ENCODE measurements around the gene KIF17. TPM values are rescaled to one million over a fixed set of nuclear protein-coding genes. Genes with fewer than 3 reads are reported as not detected.

Gene KIF17
- polyA plus RNA-seq, 1 donor from 2014 or later = 10.0 TPM

DNA sequence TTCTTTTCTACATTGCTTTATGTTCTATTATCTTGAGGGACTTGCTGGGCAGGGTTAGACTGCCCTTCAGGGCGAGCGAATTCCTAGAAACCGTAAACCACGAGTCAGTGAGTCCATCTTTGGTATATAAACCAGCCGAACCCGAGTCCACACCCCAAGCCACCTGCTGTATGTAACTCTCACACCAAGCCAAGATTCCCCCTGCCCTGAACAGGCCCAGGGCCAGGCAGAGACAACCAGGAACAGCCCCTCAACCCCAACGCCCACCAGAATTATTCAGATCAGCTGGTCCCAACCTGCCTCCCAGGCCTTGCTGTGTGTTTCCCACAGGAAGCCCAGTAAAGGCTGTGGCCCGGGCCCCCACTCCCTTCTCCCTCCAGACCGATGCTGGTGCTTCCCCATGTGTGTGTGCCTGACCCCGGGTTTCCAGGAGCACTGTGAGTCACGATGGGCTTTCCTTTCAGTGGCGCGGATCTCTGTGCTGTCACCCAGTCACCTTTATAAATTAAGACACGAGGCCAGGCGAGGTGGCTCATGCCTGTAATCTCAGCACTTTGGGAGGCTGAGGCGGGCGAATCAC is 17.1 kb downstream of the KIF17 start:
- Histone ChIP-seq H3K27me3 (ENCODE audit: insufficient read depth, low read depth, low read length) (no peaks in the 10 kb centered on the region), H3K4me3 (ENCODE audit: low read length) (no peak overlapping the region), H3K27ac (ENCODE audit: low read length) (no peak overlapping the region), H3K79me2 (replicated peaks; ENCODE audit: insufficient read depth, low read length) (no peaks in the 10 kb centered on the region), H2AFZ (ENCODE audit: low read depth, low read length) (no peak overlapping the region), H3K9me3 (ENCODE audit: low read length) (no peaks in the 10 kb centered on the region), H3K9me2 (ENCODE audit: insufficient read depth, low read length) (no peaks in the 10 kb centered on the region), H4K20me1 (ENCODE audit: insufficient read depth) (no peaks in the 10 kb centered on the region), H3K9ac (ENCODE audit: low read length) (no peak overlapping the region), H3K36me3 (ENCODE audit: insufficient read depth, low read length) (no peaks in the 10 kb centered on the region), H3K4me2 (ENCODE audit: low read length) (no peak overlapping the region), H3F3A (ENCODE audit: insufficient read depth, low read length, poor library complexity, severe bottlenecking) (no peaks in the 10 kb centered on the region)
- no peak for TF ChIP-seq EZH2 (IDR thresholded peaks at IDR 0.05; ENCODE audit: borderline replicate concordance, insufficient read depth, low read length, poor library complexity, severe bottlenecking)
- no peak for TF ChIP-seq RAD21 (conservative IDR thresholded peaks at IDR 0.05)
- TF ChIP-seq EP300 (conservative IDR thresholded peaks at IDR 0.05; ENCODE audit: poor library complexity, severe bottlenecking) = no peak
- TF ChIP-seq POLR2AphosphoS5 (IDR thresholded peaks at IDR 0.05) = no peak
- TF ChIP-seq, protein P1, sequence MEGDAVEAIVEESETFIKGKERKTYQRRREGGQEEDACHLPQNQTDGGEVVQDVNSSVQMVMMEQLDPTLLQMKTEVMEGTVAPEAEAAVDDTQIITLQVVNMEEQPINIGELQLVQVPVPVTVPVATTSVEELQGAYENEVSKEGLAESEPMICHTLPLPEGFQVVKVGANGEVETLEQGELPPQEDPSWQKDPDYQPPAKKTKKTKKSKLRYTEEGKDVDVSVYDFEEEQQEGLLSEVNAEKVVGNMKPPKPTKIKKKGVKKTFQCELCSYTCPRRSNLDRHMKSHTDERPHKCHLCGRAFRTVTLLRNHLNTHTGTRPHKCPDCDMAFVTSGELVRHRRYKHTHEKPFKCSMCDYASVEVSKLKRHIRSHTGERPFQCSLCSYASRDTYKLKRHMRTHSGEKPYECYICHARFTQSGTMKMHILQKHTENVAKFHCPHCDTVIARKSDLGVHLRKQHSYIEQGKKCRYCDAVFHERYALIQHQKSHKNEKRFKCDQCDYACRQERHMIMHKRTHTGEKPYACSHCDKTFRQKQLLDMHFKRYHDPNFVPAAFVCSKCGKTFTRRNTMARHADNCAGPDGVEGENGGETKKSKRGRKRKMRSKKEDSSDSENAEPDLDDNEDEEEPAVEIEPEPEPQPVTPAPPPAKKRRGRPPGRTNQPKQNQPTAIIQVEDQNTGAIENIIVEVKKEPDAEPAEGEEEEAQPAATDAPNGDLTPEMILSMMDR (IDR thresholded peaks at IDR 0.05; ENCODE audit: poor library complexity, severe bottlenecking) = no peak
- TF ChIP-seq, protein P2, sequence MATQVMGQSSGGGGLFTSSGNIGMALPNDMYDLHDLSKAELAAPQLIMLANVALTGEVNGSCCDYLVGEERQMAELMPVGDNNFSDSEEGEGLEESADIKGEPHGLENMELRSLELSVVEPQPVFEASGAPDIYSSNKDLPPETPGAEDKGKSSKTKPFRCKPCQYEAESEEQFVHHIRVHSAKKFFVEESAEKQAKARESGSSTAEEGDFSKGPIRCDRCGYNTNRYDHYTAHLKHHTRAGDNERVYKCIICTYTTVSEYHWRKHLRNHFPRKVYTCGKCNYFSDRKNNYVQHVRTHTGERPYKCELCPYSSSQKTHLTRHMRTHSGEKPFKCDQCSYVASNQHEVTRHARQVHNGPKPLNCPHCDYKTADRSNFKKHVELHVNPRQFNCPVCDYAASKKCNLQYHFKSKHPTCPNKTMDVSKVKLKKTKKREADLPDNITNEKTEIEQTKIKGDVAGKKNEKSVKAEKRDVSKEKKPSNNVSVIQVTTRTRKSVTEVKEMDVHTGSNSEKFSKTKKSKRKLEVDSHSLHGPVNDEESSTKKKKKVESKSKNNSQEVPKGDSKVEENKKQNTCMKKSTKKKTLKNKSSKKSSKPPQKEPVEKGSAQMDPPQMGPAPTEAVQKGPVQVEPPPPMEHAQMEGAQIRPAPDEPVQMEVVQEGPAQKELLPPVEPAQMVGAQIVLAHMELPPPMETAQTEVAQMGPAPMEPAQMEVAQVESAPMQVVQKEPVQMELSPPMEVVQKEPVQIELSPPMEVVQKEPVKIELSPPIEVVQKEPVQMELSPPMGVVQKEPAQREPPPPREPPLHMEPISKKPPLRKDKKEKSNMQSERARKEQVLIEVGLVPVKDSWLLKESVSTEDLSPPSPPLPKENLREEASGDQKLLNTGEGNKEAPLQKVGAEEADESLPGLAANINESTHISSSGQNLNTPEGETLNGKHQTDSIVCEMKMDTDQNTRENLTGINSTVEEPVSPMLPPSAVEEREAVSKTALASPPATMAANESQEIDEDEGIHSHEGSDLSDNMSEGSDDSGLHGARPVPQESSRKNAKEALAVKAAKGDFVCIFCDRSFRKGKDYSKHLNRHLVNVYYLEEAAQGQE (IDR thresholded peaks at IDR 0.05; ENCODE audit: borderline replicate concordance) = no peak
- TF ChIP-seq MXI1 (conservative IDR thresholded peaks at IDR 0.05; ENCODE audit: poor library complexity, severe bottlenecking) = no peak

DNA sequence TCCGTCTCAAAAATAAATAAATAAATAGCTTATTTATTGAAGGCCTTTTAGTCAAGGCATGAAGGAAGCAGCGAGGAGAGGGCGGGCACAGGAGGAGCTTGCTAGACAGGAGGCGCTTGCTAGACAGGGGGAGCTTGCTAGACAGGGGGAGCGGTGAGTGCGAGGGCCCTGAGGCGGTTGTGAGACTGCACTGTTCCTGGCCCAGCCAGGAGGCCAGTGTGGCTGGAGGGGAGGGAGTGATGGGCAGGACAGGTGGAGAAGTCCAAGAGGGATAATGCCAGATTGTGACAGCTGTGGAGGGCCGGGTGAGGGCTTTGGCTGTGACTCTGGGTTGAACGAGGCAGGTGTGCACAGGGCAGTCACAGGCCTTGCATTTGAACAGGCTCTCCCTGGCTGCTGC is 18.2 kb downstream of the KIF17 start:
- Histone ChIP-seq H3K27me3 (ENCODE audit: insufficient read depth, low read depth, low read length) (no peaks in the 10 kb centered on the region), H3K36me3 (ENCODE audit: insufficient read depth, low read length) (no peaks in the 10 kb centered on the region), H3K9ac (ENCODE audit: low read length) (no peak overlapping the region), H3K4me2 (ENCODE audit: low read length) (no peak overlapping the region), H3K4me3 (ENCODE audit: low read length) (no peak overlapping the region), H3K27ac (ENCODE audit: low read length) (no peak overlapping the region), H2AFZ (ENCODE audit: low read depth, low read length) (no peak overlapping the region), H4K20me1 (ENCODE audit: insufficient read depth) (no peaks in the 10 kb centered on the region), H3F3A (ENCODE audit: insufficient read depth, low read length, poor library complexity, severe bottlenecking) (no peaks in the 10 kb centered on the region), H3K9me2 (ENCODE audit: insufficient read depth, low read length) (no peaks in the 10 kb centered on the region), H3K9me3 (ENCODE audit: low read length) (no peaks in the 10 kb centered on the region), H3K79me2 (replicated peaks; ENCODE audit: insufficient read depth, low read length) (no peaks in the 10 kb centered on the region)
- TF ChIP-seq POLR2AphosphoS5 (IDR thresholded peaks at IDR 0.05) (no peak), RAD21 (conservative IDR thresholded peaks at IDR 0.05) (no peak), EP300 (conservative IDR thresholded peaks at IDR 0.05; ENCODE audit: poor library complexity, severe bottlenecking) (no peak), MXI1 (conservative IDR thresholded peaks at IDR 0.05; ENCODE audit: poor library complexity, severe bottlenecking) (no peak), EZH2 (IDR thresholded peaks at IDR 0.05; ENCODE audit: borderline replicate concordance, insufficient read depth, low read length, poor library complexity, severe bottlenecking) (no peak), SMC3 (conservative IDR thresholded peaks at IDR 0.05; ENCODE audit: poor library complexity) (no peak), TAF1 (IDR thresholded peaks at IDR 0.05; ENCODE audit: low read depth) (no peak)
- TF ChIP-seq, protein P2 (IDR thresholded peaks at IDR 0.05; ENCODE audit: borderline replicate concordance) = no peak
- TF ChIP-seq, protein P1 (IDR thresholded peaks at IDR 0.05; ENCODE audit: poor library complexity, severe bottlenecking) = no peak

Measured in neural cell (in vitro differentiated cells).